B cell (primary cell): ENCODE results near the gene MTHFD2L.

ENCODE experiments used
- EZH2 ChIP-seq: IDR thresholded peaks from 2 replicates; pipeline ENCODE4 v1.6.1; 2012; ENCODE audit warnings: borderline replicate concordance, low read depth, mild to moderate bottlenecking, moderate library complexity, low read length; ENCODE audit not compliant: insufficient read depth, poor library complexity, severe bottlenecking
- TF ChIP-seq, protein P1 (sequence below): fragments of 200-600 bp; IDR thresholded peaks from one replicate; pipeline ENCODE4 v1.8.0; 2022; ENCODE audit warnings: antibody characterized with exemption, mild to moderate bottlenecking

DNA sequence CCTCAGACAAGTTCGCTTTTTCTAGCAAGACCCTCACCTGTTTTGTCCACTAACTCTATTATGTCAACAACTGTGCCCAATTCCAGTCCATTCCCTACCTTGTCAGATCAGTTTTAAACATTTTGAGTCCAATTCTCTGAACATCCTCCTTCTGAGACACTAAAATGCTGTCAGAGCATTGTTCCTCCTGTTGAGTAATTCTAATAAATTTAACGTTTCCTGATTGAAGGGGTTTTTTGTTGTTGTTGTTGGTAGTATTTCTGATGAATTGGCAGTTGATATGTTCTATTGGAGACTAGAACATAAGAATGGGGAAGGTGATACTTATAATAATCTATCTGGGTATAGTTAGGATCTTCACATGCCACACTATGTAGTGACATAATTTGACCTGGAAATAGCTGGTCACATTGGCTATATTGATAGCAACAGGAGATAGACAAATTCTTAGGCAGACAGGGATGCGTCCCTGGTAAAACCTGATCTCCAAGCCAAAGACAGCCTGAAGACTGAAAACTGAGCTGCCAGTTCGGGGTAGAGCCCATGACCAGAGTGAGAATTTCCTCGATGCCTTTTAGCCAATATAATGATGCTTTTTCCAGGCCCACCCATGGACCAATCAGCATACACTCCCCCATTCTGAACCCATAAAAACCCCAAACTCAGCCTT, 46.5 kb upstream of the MTHFD2L start:
- TF ChIP-seq, protein P1, sequence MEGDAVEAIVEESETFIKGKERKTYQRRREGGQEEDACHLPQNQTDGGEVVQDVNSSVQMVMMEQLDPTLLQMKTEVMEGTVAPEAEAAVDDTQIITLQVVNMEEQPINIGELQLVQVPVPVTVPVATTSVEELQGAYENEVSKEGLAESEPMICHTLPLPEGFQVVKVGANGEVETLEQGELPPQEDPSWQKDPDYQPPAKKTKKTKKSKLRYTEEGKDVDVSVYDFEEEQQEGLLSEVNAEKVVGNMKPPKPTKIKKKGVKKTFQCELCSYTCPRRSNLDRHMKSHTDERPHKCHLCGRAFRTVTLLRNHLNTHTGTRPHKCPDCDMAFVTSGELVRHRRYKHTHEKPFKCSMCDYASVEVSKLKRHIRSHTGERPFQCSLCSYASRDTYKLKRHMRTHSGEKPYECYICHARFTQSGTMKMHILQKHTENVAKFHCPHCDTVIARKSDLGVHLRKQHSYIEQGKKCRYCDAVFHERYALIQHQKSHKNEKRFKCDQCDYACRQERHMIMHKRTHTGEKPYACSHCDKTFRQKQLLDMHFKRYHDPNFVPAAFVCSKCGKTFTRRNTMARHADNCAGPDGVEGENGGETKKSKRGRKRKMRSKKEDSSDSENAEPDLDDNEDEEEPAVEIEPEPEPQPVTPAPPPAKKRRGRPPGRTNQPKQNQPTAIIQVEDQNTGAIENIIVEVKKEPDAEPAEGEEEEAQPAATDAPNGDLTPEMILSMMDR, result no peak
- no peak for TF ChIP-seq EZH2
